Omental fat pad (tissue), 4 donors: ENCODE results near the gene NFX1. TPM values are rescaled to one million over a fixed set of nuclear protein-coding genes. Genes with fewer than 3 reads are reported as not detected.

ENCODE experiments used
- ATAC-seq: fragments of 150-250 bp; one replicate; pipeline ENCODE4 v1.9.1; 2016; ENCODE audit warnings: mild to moderate bottlenecking, moderate library complexity; ENCODE audit not compliant: low FRiP score
- DNase-seq: peaks from one replicate; pipeline ENCODE4 v3.0.0-alpha.2; 2019; ENCODE audit warnings: low spot score
- CTCF ChIP-seq, 3 donors: fragments of 450-650 bp; IDR thresholded peaks; one replicate each; pipeline ENCODE4 v1.5.1; 2016 to 2017; ENCODE audit warnings: antibody characterized with exemption in 3 of 3, mild to moderate bottlenecking in 3 of 3, moderate library complexity in 2 of 3
- total RNA-seq, 4 donors: library from RNA; depleted of rRNA; stranded (reverse); fragments of >200 nt; gene quantifications; one replicate each; pipeline ENCODE4 v1.1.0, GENCODE V29; 2016

NFX1 gene
- total RNA-seq, 4 donors from 2014 or later = 31.4 to 37.4 (median 34.9) TPM

GRCh38 chr9:33256236-33256635, 34.1 kb upstream of the NFX1 start:
- DNase-seq (no peak), ATAC-seq (no peak)
- TF ChIP-seq CTCF (IDR thresholded peaks at IDR 0.05) = no peak

- no peak for TF ChIP-seq CTCF (IDR thresholded peaks at IDR 0.05)
- DNase-seq (no peak), ATAC-seq (no peak)
Measured at GRCh38 chr9:33257276-33257675, 33.0 kb upstream of the NFX1 start.

GRCh38 chr9:33260372-33260771, 29.9 kb upstream of the NFX1 start:
- no peak for TF ChIP-seq CTCF (IDR thresholded peaks at IDR 0.05)
- DNase-seq = no peak
- no peak for ATAC-seq

- ATAC-seq (peak; percentile 9), DNase-seq (no peak)
- TF ChIP-seq CTCF (IDR thresholded peaks at IDR 0.05) = no peak
Measured at GRCh38 chr9:33263131-33264002, 26.9 kb upstream of the NFX1 start.

- ATAC-seq (peak; percentile 11), DNase-seq (no peak)
- TF ChIP-seq CTCF (IDR thresholded peaks at IDR 0.05) = no peak
Measured at GRCh38 chr9:33264003-33264472, 26.3 kb upstream of the NFX1 start.

- DNase-seq (peak; percentile 99), ATAC-seq (peak; percentile 99)
- no peak for TF ChIP-seq CTCF (IDR thresholded peaks at IDR 0.05)
Measured at GRCh38 chr9:33264473-33265177, 25.7 kb upstream of the NFX1 start, which contains the start of the genes BAG1 and CHMP5. Gene BAG1 (minus strand): TSS chr9:33264708. Gene CHMP5 (plus strand): TSS chr9:33265049. CDS start chr9:33265079, 30 bp downstream.
